ENCODE data around the gene KLC4.
A peak's percentile ranks its signal among the peaks of the same experiment; 100 is the strongest.

The KLC4 gene

DNA sequence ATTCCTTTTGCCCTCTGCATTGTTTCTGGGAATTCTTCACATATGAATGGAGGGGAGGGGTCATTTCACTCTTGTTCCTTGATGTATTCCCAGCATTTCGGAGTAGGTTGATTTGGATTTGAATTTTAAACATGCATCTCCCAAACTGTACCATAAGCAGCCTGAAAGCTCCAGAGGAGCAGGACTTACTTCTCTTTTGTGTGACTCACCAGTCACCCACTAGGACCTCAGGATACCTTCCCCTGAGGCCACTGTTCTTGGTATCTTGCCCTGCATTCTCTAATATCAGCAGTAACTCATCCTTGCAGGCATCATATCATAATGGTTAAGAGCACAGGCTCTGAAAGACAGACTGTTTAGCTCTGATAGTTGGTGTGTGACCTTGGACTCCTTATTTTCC is 900 bp upstream of the KLC4 start:
- TF ChIP-seq CREB5 (CRISPR knock-in tag; IDR thresholded peaks at IDR 0.05; ENCODE audit: low read depth) (no peak), BACH2 (CRISPR knock-in tag; IDR thresholded peaks at IDR 0.05; ENCODE audit: borderline replicate concordance) (no peak), ZNF565 (CRISPR knock-in tag; conservative IDR thresholded peaks at IDR 0.05; ENCODE audit: low read depth) (no peak), ZNF70 (CRISPR knock-in tag; IDR thresholded peaks at IDR 0.05) (no peak), ESRRG (CRISPR knock-in tag; IDR thresholded peaks at IDR 0.05) (no peak), ZFP3 (CRISPR knock-in tag; IDR thresholded peaks at IDR 0.05) (no peak), ZFP30 (CRISPR knock-in tag; IDR thresholded peaks at IDR 0.05) (no peak)
- ATAC-seq: no peak

- peak; percentile 4 for ATAC-seq
- no peak for TF ChIP-seq BACH2 (CRISPR knock-in tag; IDR thresholded peaks at IDR 0.05; ENCODE audit: borderline replicate concordance)
- TF ChIP-seq ZNF70 (CRISPR knock-in tag; IDR thresholded peaks at IDR 0.05): no peak
- no peak for TF ChIP-seq TCF4 (CRISPR knock-in tag; IDR thresholded peaks at IDR 0.05; ENCODE audit: borderline replicate concordance)
- no peak for TF ChIP-seq PPARA (CRISPR knock-in tag; IDR thresholded peaks at IDR 0.05; ENCODE audit: borderline replicate concordance)
- no peak for TF ChIP-seq ISL1 (CRISPR knock-in tag; IDR thresholded peaks at IDR 0.05)
- TF ChIP-seq, protein P1, sequence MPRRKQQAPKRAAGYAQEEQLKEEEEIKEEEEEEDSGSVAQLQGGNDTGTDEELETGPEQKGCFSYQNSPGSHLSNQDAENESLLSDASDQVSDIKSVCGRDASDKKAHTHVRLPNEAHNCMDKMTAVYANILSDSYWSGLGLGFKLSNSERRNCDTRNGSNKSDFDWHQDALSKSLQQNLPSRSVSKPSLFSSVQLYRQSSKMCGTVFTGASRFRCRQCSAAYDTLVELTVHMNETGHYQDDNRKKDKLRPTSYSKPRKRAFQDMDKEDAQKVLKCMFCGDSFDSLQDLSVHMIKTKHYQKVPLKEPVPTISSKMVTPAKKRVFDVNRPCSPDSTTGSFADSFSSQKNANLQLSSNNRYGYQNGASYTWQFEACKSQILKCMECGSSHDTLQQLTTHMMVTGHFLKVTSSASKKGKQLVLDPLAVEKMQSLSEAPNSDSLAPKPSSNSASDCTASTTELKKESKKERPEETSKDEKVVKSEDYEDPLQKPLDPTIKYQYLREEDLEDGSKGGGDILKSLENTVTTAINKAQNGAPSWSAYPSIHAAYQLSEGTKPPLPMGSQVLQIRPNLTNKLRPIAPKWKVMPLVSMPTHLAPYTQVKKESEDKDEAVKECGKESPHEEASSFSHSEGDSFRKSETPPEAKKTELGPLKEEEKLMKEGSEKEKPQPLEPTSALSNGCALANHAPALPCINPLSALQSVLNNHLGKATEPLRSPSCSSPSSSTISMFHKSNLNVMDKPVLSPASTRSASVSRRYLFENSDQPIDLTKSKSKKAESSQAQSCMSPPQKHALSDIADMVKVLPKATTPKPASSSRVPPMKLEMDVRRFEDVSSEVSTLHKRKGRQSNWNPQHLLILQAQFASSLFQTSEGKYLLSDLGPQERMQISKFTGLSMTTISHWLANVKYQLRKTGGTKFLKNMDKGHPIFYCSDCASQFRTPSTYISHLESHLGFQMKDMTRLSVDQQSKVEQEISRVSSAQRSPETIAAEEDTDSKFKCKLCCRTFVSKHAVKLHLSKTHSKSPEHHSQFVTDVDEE (CRISPR knock-in tag; IDR thresholded peaks at IDR 0.05): no peak
- no peak for TF ChIP-seq RARB (CRISPR knock-in tag; IDR thresholded peaks at IDR 0.05)
- TF ChIP-seq OSR1 (CRISPR knock-in tag; IDR thresholded peaks at IDR 0.05): no peak
- TF ChIP-seq, protein P2, sequence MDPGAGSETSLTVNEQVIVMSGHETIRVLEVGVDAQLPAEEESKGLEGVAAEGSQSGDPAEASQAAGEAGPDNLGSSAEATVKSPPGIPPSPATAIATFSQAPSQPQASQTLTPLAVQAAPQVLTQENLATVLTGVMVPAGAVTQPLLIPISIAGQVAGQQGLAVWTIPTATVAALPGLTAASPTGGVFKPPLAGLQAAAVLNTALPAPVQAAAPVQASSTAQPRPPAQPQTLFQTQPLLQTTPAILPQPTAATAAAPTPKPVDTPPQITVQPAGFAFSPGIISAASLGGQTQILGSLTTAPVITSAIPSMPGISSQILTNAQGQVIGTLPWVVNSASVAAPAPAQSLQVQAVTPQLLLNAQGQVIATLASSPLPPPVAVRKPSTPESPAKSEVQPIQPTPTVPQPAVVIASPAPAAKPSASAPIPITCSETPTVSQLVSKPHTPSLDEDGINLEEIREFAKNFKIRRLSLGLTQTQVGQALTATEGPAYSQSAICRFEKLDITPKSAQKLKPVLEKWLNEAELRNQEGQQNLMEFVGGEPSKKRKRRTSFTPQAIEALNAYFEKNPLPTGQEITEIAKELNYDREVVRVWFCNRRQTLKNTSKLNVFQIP (CRISPR knock-in tag; IDR thresholded peaks at IDR 0.05; ENCODE audit: borderline replicate concordance, low read depth): no peak
- TF ChIP-seq TOX (CRISPR knock-in tag; IDR thresholded peaks at IDR 0.05; ENCODE audit: borderline replicate concordance): no peak
- no peak for TF ChIP-seq CSDC2 (CRISPR knock-in tag; IDR thresholded peaks at IDR 0.05)
- TF ChIP-seq ESRRG (CRISPR knock-in tag; IDR thresholded peaks at IDR 0.05): no peak
- TF ChIP-seq CREB5 (CRISPR knock-in tag; IDR thresholded peaks at IDR 0.05; ENCODE audit: low read depth): no peak
- TF ChIP-seq, protein P3, sequence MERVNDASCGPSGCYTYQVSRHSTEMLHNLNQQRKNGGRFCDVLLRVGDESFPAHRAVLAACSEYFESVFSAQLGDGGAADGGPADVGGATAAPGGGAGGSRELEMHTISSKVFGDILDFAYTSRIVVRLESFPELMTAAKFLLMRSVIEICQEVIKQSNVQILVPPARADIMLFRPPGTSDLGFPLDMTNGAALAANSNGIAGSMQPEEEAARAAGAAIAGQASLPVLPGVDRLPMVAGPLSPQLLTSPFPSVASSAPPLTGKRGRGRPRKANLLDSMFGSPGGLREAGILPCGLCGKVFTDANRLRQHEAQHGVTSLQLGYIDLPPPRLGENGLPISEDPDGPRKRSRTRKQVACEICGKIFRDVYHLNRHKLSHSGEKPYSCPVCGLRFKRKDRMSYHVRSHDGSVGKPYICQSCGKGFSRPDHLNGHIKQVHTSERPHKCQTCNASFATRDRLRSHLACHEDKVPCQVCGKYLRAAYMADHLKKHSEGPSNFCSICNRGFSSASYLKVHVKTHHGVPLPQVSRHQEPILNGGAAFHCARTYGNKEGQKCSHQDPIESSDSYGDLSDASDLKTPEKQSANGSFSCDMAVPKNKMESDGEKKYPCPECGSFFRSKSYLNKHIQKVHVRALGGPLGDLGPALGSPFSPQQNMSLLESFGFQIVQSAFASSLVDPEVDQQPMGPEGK (CRISPR knock-in tag; IDR thresholded peaks at IDR 0.05; ENCODE audit: borderline replicate concordance): no peak
- no peak for TF ChIP-seq ZFP30 (CRISPR knock-in tag; IDR thresholded peaks at IDR 0.05)
Measured at GRCh38 chr6:43060034-43060754, 763 bp downstream of the KLC4 start.

GRCh38 chr6:43060755-43061633 is 1.6 kb downstream of the KLC4 start:
- ATAC-seq: no peak
- no peak for TF ChIP-seq GLIS3 (CRISPR knock-in tag; IDR thresholded peaks at IDR 0.05)
- TF ChIP-seq OSR1 (CRISPR knock-in tag; IDR thresholded peaks at IDR 0.05): no peak
- TF ChIP-seq, protein P2 (CRISPR knock-in tag; IDR thresholded peaks at IDR 0.05; ENCODE audit: borderline replicate concordance, low read depth): no peak
- TF ChIP-seq PPARA (CRISPR knock-in tag; IDR thresholded peaks at IDR 0.05; ENCODE audit: borderline replicate concordance): no peak
- TF ChIP-seq ZNF8 (CRISPR knock-in tag; IDR thresholded peaks at IDR 0.05): no peak
- TF ChIP-seq ZFP3 (CRISPR knock-in tag; IDR thresholded peaks at IDR 0.05): no peak
- TF ChIP-seq CSDC2 (CRISPR knock-in tag; IDR thresholded peaks at IDR 0.05): no peak
- TF ChIP-seq TCF4 (CRISPR knock-in tag; IDR thresholded peaks at IDR 0.05; ENCODE audit: borderline replicate concordance): no peak
- no peak for TF ChIP-seq BACH2 (CRISPR knock-in tag; IDR thresholded peaks at IDR 0.05; ENCODE audit: borderline replicate concordance)
- TF ChIP-seq, protein P4, sequence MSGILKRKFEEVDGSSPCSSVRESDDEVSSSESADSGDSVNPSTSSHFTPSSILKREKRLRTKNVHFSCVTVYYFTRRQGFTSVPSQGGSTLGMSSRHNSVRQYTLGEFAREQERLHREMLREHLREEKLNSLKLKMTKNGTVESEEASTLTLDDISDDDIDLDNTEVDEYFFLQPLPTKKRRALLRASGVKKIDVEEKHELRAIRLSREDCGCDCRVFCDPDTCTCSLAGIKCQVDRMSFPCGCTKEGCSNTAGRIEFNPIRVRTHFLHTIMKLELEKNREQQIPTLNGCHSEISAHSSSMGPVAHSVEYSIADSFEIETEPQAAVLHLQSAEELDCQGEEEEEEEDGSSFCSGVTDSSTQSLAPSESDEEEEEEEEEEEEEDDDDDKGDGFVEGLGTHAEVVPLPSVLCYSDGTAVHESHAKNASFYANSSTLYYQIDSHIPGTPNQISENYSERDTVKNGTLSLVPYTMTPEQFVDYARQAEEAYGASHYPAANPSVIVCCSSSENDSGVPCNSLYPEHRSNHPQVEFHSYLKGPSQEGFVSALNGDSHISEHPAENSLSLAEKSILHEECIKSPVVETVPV (CRISPR knock-in tag; IDR thresholded peaks at IDR 0.05): no peak
- TF ChIP-seq TOX (CRISPR knock-in tag; IDR thresholded peaks at IDR 0.05; ENCODE audit: borderline replicate concordance): no peak
- no peak for TF ChIP-seq ZNF70 (CRISPR knock-in tag; IDR thresholded peaks at IDR 0.05)
- no peak for TF ChIP-seq ISL1 (CRISPR knock-in tag; IDR thresholded peaks at IDR 0.05)
- TF ChIP-seq ZNF565 (CRISPR knock-in tag; conservative IDR thresholded peaks at IDR 0.05; ENCODE audit: low read depth): no peak
- TF ChIP-seq ZC3H10 (CRISPR knock-in tag; IDR thresholded peaks at IDR 0.05): no peak
- no peak for TF ChIP-seq SNAI2 (CRISPR knock-in tag; IDR thresholded peaks at IDR 0.05)
